GM23338 (cell line): Measurements from ENCODE around the gene SCGN. TPM values are rescaled to one million over a fixed set of nuclear protein-coding genes. Genes with fewer than 3 reads are reported as not detected.

ENCODE experiments used
- ATAC-seq: fragments of 200-7000 bp; cut with Tn5 transposase; 3 replicates; pipeline ENCODE4 v1.9.1; 2020
- DNase-seq: peaks from one replicate; pipeline ENCODE4 v3.0.0-alpha.2; 2015; ENCODE audit warnings: low spot score
- H2AFZ ChIP-seq: fragments of 200-600 bp; sonication (generic); 2 replicates; pipeline ENCODE4 v1.8.0; 2016; ENCODE audit warnings: antibody characterized with exemption, mild to moderate bottlenecking, moderate library complexity
- H3F3A ChIP-seq: fragments of 200-600 bp; sonication (generic); replicated peaks from 2 replicates; pipeline ENCODE4 v1.8.0; 2017; ENCODE audit warnings: antibody characterized with exemption, mixed run types, low read depth
- H3K27ac ChIP-seq: fragments of 200-600 bp; sonication (generic); 2 replicates; pipeline ENCODE4 v1.6.1; 2016; ENCODE audit warnings: low read depth
- H3K27me3 ChIP-seq: fragments of 200-600 bp; sonication (generic); 2 replicates; pipeline ENCODE4 v1.8.0; 2016; ENCODE audit warnings: mild to moderate bottlenecking, mixed run types, moderate library complexity; ENCODE audit not compliant: insufficient read depth
- H3K36me3 ChIP-seq: fragments of 200-600 bp; sonication (generic); 2 replicates; pipeline ENCODE4 v1.8.0; 2016; ENCODE audit warnings: mild to moderate bottlenecking; ENCODE audit not compliant: insufficient read depth
- H3K4me1 ChIP-seq: fragments of 200-600 bp; sonication (generic); 2 replicates; pipeline ENCODE4 v1.8.0; 2016; ENCODE audit warnings: mild to moderate bottlenecking, moderate library complexity; ENCODE audit not compliant: insufficient read depth
- H3K4me2 ChIP-seq: fragments of 200-600 bp; sonication (generic); 2 replicates; pipeline ENCODE4 v1.7.1; 2017; ENCODE audit warnings: mixed run types
- H3K4me3 ChIP-seq: fragments of 200-600 bp; sonication (generic); 2 replicates; pipeline ENCODE4 v1.6.1; 2016; ENCODE audit warnings: mixed run types
- H3K79me2 ChIP-seq: fragments of 200-600 bp; sonication (generic); replicated peaks from 2 replicates; pipeline ENCODE4 v1.8.0; 2017; ENCODE audit warnings: mild to moderate bottlenecking; ENCODE audit not compliant: insufficient read depth
- H3K9me2 ChIP-seq: fragments of 200-600 bp; sonication (generic); 2 replicates; pipeline ENCODE4 v1.8.0; 2017; ENCODE audit not compliant: insufficient read depth
- H4K20me1 ChIP-seq: fragments of 200-600 bp; sonication (generic); replicated peaks from 2 replicates; pipeline ENCODE4 v1.8.0; 2017; ENCODE audit warnings: mild to moderate bottlenecking; ENCODE audit not compliant: insufficient read depth
- H3K27ac Mint-ChIP-seq: 2 replicates; pipeline ENCODE4 v1.8.0; 2020; ENCODE audit warnings: inconsistent platforms, mild to moderate bottlenecking, moderate library complexity, mixed read lengths
- H3K27me3 Mint-ChIP-seq: 3 replicates; pipeline ENCODE4 v1.8.0; 2022; ENCODE audit warnings: low read depth, mild to moderate bottlenecking, moderate library complexity, mixed read lengths, inconsistent platforms; ENCODE audit not compliant: insufficient read depth, poor library complexity
- H3K36me3 Mint-ChIP-seq: 3 replicates; pipeline ENCODE4 v1.8.0; 2021; ENCODE audit warnings: low read depth, mild to moderate bottlenecking, inconsistent platforms, moderate library complexity, mixed read lengths
- H3K4me1 Mint-ChIP-seq: 3 replicates; pipeline ENCODE4 v1.8.0; 2020; ENCODE audit warnings: mild to moderate bottlenecking, inconsistent platforms, mixed read lengths
- H3K4me3 Mint-ChIP-seq: 3 replicates; pipeline ENCODE4 v1.8.0; 2021; ENCODE audit warnings: moderate library complexity, mild to moderate bottlenecking, inconsistent platforms, mixed read lengths
- H3K9me3 Mint-ChIP-seq: 3 replicates; pipeline ENCODE4 v1.8.0; 2020; ENCODE audit warnings: moderate library complexity, mild to moderate bottlenecking, inconsistent platforms, mixed read lengths
- CREB1 ChIP-seq: fragments of 250-450 bp; sonication (Bioruptor Pico); IDR thresholded peaks from 2 replicates; pipeline ENCODE4 v1.5.0; 2020; ENCODE audit warnings: low read depth, mild to moderate bottlenecking, moderate library complexity
- CTCF ChIP-seq, 2 experiments: fragments of 200-600 bp in 1 of 2; sonication (generic) in 1 of 2; conservative IDR thresholded peaks; 2 replicates each; pipeline versions ENCODE4 v1.5.1 to v1.6.1; 2016 to 2017; ENCODE audit warnings: antibody characterized with exemption in 2 of 2, low read depth in 2 of 2, mild to moderate bottlenecking in 2 of 2, moderate library complexity in 1 of 2
- EZH2 ChIP-seq: fragments of 200-600 bp; sonication (generic); IDR thresholded peaks from one replicate; pipeline ENCODE4 v1.8.0; 2017; ENCODE audit warnings: antibody characterized with exemption, mild to moderate bottlenecking, low read depth; ENCODE audit not compliant: unreplicated experiment
- POLR2AphosphoS5 ChIP-seq: IDR thresholded peaks from 2 replicates; pipeline ENCODE4 v1.6.1; 2016; ENCODE audit warnings: antibody characterized with exemption, low read depth
- REST ChIP-seq: IDR thresholded peaks from one replicate; pipeline ENCODE4 v1.6.1; 2018; ENCODE audit warnings: antibody characterized with exemption; ENCODE audit not compliant: unreplicated experiment
- polyA plus RNA-seq: library from polyadenylated mRNA; unstranded; fragments of >200 nt; fragmentation: Nextera tagmentation; extraction: Ambion mirVana; gene quantifications from 2 replicates; pipeline ENCODE4 v1.2.1, GENCODE V29; 2016
- total RNA-seq: library from RNA; depleted of rRNA; stranded (reverse); fragments of >200 nt; shearing (Covaris generic); gene quantifications from 2 replicates; pipeline ENCODE4 v1.2.3, GENCODE V29; 2014
- TF ChIP-seq, protein P1 (sequence below): IDR thresholded peaks from 2 replicates; pipeline ENCODE4 v1.6.1; 2016; ENCODE audit warnings: antibody characterized with exemption

The SCGN gene
- total and polyA plus RNA-seq, 2 experiments from 2014 or later: not detected

GRCh38 chr6:25706314-25707014 is 54.4 kb downstream of the SCGN start (continued):
- TF ChIP-seq CTCF (conservative IDR thresholded peaks at IDR 0.05; ENCODE audit: low read depth in 2 of 2) (no peak), EZH2 (no peak), REST (no peak), POLR2AphosphoS5 (no peak), CREB1 (CRISPR knock-in tag) (no peak)
- TF ChIP-seq, protein P1, sequence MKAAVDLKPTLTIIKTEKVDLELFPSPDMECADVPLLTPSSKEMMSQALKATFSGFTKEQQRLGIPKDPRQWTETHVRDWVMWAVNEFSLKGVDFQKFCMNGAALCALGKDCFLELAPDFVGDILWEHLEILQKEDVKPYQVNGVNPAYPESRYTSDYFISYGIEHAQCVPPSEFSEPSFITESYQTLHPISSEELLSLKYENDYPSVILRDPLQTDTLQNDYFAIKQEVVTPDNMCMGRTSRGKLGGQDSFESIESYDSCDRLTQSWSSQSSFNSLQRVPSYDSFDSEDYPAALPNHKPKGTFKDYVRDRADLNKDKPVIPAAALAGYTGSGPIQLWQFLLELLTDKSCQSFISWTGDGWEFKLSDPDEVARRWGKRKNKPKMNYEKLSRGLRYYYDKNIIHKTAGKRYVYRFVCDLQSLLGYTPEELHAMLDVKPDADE: no peak

- no peaks in the 10 kb centered on the region for H3K27me3 Mint-ChIP-seq
- no peaks in the 10 kb centered on the region for H3K36me3 ChIP-seq
- no peaks in the 10 kb centered on the region for H3K79me2 ChIP-seq
- H3K27ac Mint-ChIP-seq: no peak overlapping the region
- no peaks in the 10 kb centered on the region for H4K20me1 ChIP-seq
- DNase-seq (peak; percentile 57), ATAC-seq (peak; percentile 85)
- no peaks in the 10 kb centered on the region for H3K27me3 ChIP-seq
- H3K4me2 ChIP-seq: no peak overlapping the region
- no peak overlapping the region for H3K4me3 ChIP-seq
- no peaks in the 10 kb centered on the region for H3K9me3 Mint-ChIP-seq
- H3K9me2 ChIP-seq: no peaks in the 10 kb centered on the region
- H2AFZ ChIP-seq: peak overlapping the region; percentile 14
- peak in 1 of 2 experiments; percentile 30; a peak in 1 of 4 replicates for TF ChIP-seq CTCF (conservative IDR thresholded peaks at IDR 0.05; ENCODE audit: low read depth in 2 of 2)
- TF ChIP-seq CREB1 (CRISPR knock-in tag): no peak
- no peaks in the 10 kb centered on the region for H3K4me1 Mint-ChIP-seq
- no peaks in the 10 kb centered on the region for H3K4me1 ChIP-seq
- H3K27ac ChIP-seq: no peak overlapping the region
- no peaks in the 10 kb centered on the region for H3F3A ChIP-seq
- H3K4me3 Mint-ChIP-seq: no peak overlapping the region
- no peaks in the 10 kb centered on the region for H3K36me3 Mint-ChIP-seq
These were observed 57.7 kb downstream of the SCGN start for GRCh38 chr6:25709761-25710160.
